ENCODE results near the gene PBX4.

PBX4 gene

GRCh38 chr19:19539698-19540063 lies 78.8 kb downstream of the PBX4 start:
- no peak for DNase-seq (ENCODE audit: low read depth)
- no peak for TF ChIP-seq CTCF (IDR thresholded peaks at IDR 0.05; ENCODE audit: low read depth, low read length, missing control alignments)
- no peak overlapping the region for H3K4me3 ChIP-seq (ENCODE audit: low read depth, low read length)

- no peak for TF ChIP-seq CTCF (IDR thresholded peaks at IDR 0.05; ENCODE audit: low read depth, low read length, missing control alignments)
- DNase-seq (ENCODE audit: low read depth): no peak
- no peak overlapping the region for H3K4me3 ChIP-seq (ENCODE audit: low read depth, low read length)
Observed at GRCh38 chr19:19538785-19539166, 79.7 kb downstream of the PBX4 start.

GRCh38 chr19:19538061-19538784 lies 80.3 kb downstream of the PBX4 start, which contains the start of gene CILP2:
Gene CILP2 (plus strand): TSS chr19:19538265. CDS start chr19:19538350, 85 bp downstream.
- no peak for DNase-seq (ENCODE audit: low read depth)
- no peak for TF ChIP-seq CTCF (IDR thresholded peaks at IDR 0.05; ENCODE audit: low read depth, low read length, missing control alignments)
- H3K4me3 ChIP-seq (ENCODE audit: low read depth, low read length): no peak within 1 kb of the TSS

- no peak for TF ChIP-seq CTCF (IDR thresholded peaks at IDR 0.05; ENCODE audit: low read depth, low read length, missing control alignments)
- no peak overlapping the region for H3K4me3 ChIP-seq (ENCODE audit: low read depth, low read length)
- DNase-seq (ENCODE audit: low read depth): no peak
Observed at GRCh38 chr19:19537075-19538048, 81.1 kb downstream of the PBX4 start.

- TF ChIP-seq CTCF (IDR thresholded peaks at IDR 0.05; ENCODE audit: low read depth, low read length, missing control alignments): no peak
- no peak overlapping the region for H3K4me3 ChIP-seq (ENCODE audit: low read depth, low read length)
- DNase-seq (ENCODE audit: low read depth): no peak
Observed at GRCh38 chr19:19535311-19536191, 82.9 kb downstream of the PBX4 start.

- DNase-seq (ENCODE audit: low read depth): no peak
- H3K4me3 ChIP-seq (ENCODE audit: low read depth, low read length): no peak overlapping the region
- TF ChIP-seq CTCF (IDR thresholded peaks at IDR 0.05; ENCODE audit: low read depth, low read length, missing control alignments): no peak
Observed at GRCh38 chr19:19534556-19535265, 83.8 kb downstream of the PBX4 start.

All from GM12864 (cell line).